GM12801 (cell line): ENCODE data around the gene CNTN2.

Experiments used
- TF ChIP-seq, protein P1 (sequence below): IDR thresholded peaks from one replicate; pipeline ENCODE4 v1.5.1; 2011; ENCODE audit warnings: control low read depth; ENCODE audit not compliant: insufficient read length; ENCODE audit errors: extremely low read depth

The CNTN2 gene

DNA sequence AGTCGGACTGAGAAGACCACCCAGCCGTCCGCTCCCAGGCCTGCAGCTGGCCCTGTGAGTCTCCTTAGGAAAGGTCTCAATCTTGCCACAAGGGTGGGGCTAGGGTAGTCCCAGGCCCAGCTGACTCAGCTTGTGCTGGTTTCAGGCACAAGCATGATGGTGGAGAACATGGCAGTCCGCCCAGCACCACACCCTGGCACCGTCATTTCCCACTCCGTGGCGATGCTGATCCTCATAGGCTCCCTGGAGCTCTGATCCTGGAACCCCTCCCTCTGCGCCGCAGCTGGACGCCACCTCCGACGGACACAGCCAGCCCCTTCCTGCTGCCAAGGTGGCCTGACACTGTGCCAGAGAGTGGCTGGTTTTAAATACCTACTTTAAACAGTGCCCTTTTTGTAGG lies 30.5 kb downstream of the CNTN2 start:
- TF ChIP-seq, protein P1, sequence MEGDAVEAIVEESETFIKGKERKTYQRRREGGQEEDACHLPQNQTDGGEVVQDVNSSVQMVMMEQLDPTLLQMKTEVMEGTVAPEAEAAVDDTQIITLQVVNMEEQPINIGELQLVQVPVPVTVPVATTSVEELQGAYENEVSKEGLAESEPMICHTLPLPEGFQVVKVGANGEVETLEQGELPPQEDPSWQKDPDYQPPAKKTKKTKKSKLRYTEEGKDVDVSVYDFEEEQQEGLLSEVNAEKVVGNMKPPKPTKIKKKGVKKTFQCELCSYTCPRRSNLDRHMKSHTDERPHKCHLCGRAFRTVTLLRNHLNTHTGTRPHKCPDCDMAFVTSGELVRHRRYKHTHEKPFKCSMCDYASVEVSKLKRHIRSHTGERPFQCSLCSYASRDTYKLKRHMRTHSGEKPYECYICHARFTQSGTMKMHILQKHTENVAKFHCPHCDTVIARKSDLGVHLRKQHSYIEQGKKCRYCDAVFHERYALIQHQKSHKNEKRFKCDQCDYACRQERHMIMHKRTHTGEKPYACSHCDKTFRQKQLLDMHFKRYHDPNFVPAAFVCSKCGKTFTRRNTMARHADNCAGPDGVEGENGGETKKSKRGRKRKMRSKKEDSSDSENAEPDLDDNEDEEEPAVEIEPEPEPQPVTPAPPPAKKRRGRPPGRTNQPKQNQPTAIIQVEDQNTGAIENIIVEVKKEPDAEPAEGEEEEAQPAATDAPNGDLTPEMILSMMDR: no peak

DNA sequence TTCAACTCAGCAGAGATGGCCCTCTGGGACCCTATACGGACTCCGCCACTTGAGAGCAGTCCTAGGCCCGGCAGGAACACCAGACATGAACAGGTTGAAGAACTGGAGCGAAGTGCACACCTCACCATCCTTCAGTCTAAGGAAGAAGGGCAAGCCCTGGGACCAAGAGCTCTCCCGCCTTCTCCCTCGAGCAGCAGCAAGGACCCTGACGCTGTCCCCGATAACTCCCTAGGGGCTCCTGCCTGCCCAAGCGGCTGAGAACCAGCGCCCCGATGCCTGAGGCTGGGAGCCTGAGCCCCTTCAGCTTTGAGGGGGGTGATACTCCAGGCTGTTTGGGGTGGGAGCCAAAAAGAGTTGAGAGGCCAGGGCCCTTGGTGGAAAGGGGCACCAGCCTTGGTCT lies 31.1 kb downstream of the CNTN2 start:
- TF ChIP-seq, protein P1: no peak

DNA sequence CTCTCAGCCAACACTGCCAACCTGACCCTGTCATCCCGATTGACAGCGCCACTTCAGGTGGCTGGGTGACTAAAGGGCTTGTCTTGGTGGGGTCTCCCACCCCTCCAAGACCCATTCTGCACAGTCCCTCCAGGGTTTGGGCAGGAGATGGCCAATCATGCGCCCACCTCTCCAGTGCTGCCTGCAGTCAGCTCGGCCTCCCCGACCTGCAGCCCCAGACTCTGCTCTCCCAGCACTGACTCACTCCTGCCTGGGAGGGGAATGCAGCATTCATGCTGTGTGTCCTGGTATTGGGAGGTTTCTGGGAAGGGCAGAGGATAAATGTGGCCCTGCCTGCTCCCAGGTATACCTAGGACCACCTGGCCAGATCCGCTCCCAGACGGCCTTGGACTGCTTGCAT lies 31.5 kb downstream of the CNTN2 start:
- TF ChIP-seq, protein P1: no peak

DNA sequence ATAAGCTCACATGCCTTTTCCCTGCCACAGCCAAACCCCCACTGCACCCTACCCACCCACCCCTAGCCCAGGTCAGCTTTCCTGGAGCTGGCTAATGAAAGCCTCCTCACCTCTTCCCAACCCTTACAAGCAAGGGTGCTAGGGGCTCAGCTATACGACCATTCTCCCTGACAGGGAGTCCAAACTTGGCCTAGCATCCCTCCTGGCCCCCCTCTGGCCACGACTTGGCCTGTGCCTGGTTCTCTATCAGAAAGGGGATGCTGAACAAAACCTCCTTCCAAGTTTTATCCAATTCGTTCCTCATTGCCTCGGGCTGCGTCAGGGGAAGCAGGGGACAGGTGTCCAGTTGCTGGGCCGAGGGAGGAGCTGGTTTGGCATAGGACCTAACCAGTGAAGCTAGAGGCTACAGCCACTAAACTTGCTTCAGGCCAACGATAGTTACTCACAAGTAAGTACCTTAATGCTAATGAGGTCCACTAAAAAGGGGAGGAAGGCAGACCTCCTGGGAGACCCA lies 32.7 kb downstream of the CNTN2 start:
- TF ChIP-seq, protein P1: no peak

DNA sequence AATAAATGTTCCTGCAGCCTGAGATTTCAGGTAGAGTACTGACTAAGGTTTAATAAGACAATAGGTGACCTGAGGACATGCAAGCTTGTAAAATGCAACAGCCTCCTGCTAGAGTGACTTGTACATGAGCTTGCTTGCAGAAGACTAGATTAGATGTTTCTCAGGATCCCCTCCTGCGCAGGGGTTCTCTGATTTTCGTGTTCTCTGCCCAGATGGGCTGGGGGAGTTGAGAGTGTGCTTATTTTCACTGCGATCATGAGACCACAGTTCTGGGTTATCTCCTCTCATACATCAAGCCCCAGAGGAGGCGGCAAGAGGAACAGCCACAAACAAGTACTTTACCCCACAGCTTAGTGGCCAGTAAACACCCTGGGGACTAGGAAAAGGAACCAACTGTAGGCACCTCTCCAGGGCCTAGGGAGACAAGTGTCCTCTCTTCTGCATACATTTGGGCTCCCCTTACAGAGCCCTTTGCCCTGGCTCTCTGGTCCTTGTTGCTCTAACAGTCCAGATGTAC lies 33.3 kb downstream of the CNTN2 start:
- TF ChIP-seq, protein P1: no peak

DNA sequence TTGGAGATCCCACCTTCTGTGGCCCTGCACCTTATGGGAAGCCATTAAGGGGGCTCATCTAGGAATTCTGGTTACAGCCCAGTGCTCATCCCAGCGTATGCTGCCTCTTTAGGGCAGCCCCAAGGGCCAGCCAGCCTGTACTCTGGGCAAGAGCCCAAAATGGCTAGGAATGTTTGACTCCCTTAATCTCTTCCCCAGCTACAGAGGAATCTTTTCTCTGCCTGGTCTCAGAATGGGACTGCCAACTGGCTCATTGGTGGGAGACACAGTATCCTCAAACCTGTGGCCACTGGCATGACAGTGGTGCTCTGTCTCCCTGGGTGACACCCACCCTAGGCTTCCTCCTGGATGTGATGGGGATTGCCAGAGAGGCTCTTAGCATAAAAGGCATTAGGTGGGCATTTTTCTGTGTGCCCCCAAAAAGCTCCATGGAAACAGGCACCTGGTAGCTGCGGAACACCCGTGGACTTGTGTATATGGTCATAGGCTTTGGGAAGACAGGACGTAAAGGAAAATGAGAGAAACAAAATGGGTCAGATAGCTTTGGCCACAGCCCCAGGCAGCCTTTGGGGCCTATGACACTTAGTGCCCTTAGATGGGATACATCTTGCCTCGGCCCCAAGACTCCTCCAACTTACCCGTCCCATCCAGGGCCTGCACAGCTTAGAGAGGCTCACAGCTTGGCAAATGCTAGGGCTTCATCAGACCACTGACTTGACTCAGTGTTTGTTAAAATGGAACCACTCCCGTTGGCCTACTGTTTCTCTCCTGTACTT lies 34.3 kb downstream of the CNTN2 start:
- TF ChIP-seq, protein P1: no peak

DNA sequence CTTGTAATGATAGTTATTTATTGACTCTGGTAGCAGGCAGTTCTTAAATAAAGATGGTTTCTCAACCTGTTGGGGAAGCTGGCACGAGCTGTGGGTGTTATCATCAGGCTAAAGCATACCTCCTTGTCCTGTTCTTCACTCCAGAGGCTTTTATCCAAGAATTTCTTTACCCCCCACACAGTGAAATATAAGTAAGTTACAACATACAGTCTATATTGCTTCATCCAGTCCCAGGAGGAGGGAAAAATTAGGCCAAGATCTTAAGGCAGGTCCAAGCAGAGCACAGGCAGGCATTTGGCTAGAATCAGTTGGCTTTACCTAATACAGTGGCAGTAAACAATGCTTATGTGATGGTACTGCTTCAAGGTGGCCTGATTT lies 34.9 kb downstream of the CNTN2 start:
- TF ChIP-seq, protein P1: no peak
